ENCODE measurements around the gene SLC22A23.

The SLC22A23 gene

GRCh38 chr6:3454273-3455010, 2.4 kb downstream of the SLC22A23 start:
- H3K79me2 ChIP-seq (ENCODE audit: control insufficient read depth, insufficient read depth, low read length, unreplicated experiment) = peaks cover 41% of the 10 kb centered on the region
- H2AFZ ChIP-seq (ENCODE audit: low read length, unreplicated experiment) = no peak overlapping the region
- no peak overlapping the region for H3K27ac ChIP-seq (ENCODE audit: low read depth, low read length)
- peaks cover 13% of the 10 kb centered on the region for H3K4me1 ChIP-seq (ENCODE audit: control insufficient read depth, insufficient read depth, low read length, unreplicated experiment)
- no peaks in the 10 kb centered on the region for H3K27me3 ChIP-seq (ENCODE audit: insufficient read depth, low read length)
- H3K4me3 ChIP-seq (ENCODE audit: low read depth, low read length) = peak overlapping the region; percentile 95
- no peaks in the 10 kb centered on the region for H3K36me3 ChIP-seq (ENCODE audit: insufficient read depth, low read length)

- peak overlapping the region; percentile 95 for H3K4me3 ChIP-seq (ENCODE audit: low read depth, low read length)
Observed at GRCh38 chr6:3453413-3454272, 3.2 kb downstream of the SLC22A23 start.

GRCh38 chr6:3451498-3451897, 5.4 kb downstream of the SLC22A23 start:
- peaks cover 13% of the 10 kb centered on the region for H3K4me1 ChIP-seq (ENCODE audit: control insufficient read depth, insufficient read depth, low read length, unreplicated experiment)

More at GRCh38 chr6:3453413-3454272, 3.2 kb downstream of the SLC22A23 start:
- no peak overlapping the region for H3K27ac ChIP-seq (ENCODE audit: low read depth, low read length)
- peaks cover 13% of the 10 kb centered on the region for H3K4me1 ChIP-seq (ENCODE audit: control insufficient read depth, insufficient read depth, low read length, unreplicated experiment)
- H3K27me3 ChIP-seq (ENCODE audit: insufficient read depth, low read length) = no peaks in the 10 kb centered on the region
- H2AFZ ChIP-seq (ENCODE audit: low read length, unreplicated experiment) = no peak overlapping the region
- peaks cover 44% of the 10 kb centered on the region for H3K79me2 ChIP-seq (ENCODE audit: control insufficient read depth, insufficient read depth, low read length, unreplicated experiment)
- H3K36me3 ChIP-seq (ENCODE audit: insufficient read depth, low read length) = no peaks in the 10 kb centered on the region

GRCh38 chr6:3450888-3451287, 6.0 kb downstream of the SLC22A23 start:
- no peak overlapping the region for H3K27ac ChIP-seq (ENCODE audit: low read depth, low read length)
- H3K4me3 ChIP-seq (ENCODE audit: low read depth, low read length) = no peak overlapping the region
- no peaks in the 10 kb centered on the region for H3K36me3 ChIP-seq (ENCODE audit: insufficient read depth, low read length)
- peaks cover 13% of the 10 kb centered on the region for H3K4me1 ChIP-seq (ENCODE audit: control insufficient read depth, insufficient read depth, low read length, unreplicated experiment)
- H2AFZ ChIP-seq (ENCODE audit: low read length, unreplicated experiment) = no peak overlapping the region
- H3K79me2 ChIP-seq (ENCODE audit: control insufficient read depth, insufficient read depth, low read length, unreplicated experiment) = peaks cover 47% of the 10 kb centered on the region
- no peaks in the 10 kb centered on the region for H3K27me3 ChIP-seq (ENCODE audit: insufficient read depth, low read length)

More at GRCh38 chr6:3451498-3451897, 5.4 kb downstream of the SLC22A23 start:
- peaks cover 47% of the 10 kb centered on the region for H3K79me2 ChIP-seq (ENCODE audit: control insufficient read depth, insufficient read depth, low read length, unreplicated experiment)
- no peak overlapping the region for H3K4me3 ChIP-seq (ENCODE audit: low read depth, low read length)
- no peak overlapping the region for H3K27ac ChIP-seq (ENCODE audit: low read depth, low read length)
- no peaks in the 10 kb centered on the region for H3K36me3 ChIP-seq (ENCODE audit: insufficient read depth, low read length)
- no peaks in the 10 kb centered on the region for H3K27me3 ChIP-seq (ENCODE audit: insufficient read depth, low read length)
- no peak overlapping the region for H2AFZ ChIP-seq (ENCODE audit: low read length, unreplicated experiment)

- Histone ChIP-seq H3K4me3 (ENCODE audit: low read depth, low read length) (no peak overlapping the region), H3K36me3 (ENCODE audit: insufficient read depth, low read length) (no peaks in the 10 kb centered on the region), H3K4me1 (ENCODE audit: control insufficient read depth, insufficient read depth, low read length, unreplicated experiment) (peaks cover 7% of the 10 kb centered on the region), H3K79me2 (ENCODE audit: control insufficient read depth, insufficient read depth, low read length, unreplicated experiment) (peaks cover 37% of the 10 kb centered on the region), H2AFZ (ENCODE audit: low read length, unreplicated experiment) (no peak overlapping the region), H3K27ac (ENCODE audit: low read depth, low read length) (no peak overlapping the region), H3K27me3 (ENCODE audit: insufficient read depth, low read length) (no peaks in the 10 kb centered on the region)
Observed at GRCh38 chr6:3449750-3450305, 7.0 kb downstream of the SLC22A23 start.

- Histone ChIP-seq H3K79me2 (ENCODE audit: control insufficient read depth, insufficient read depth, low read length, unreplicated experiment) (peaks cover 32% of the 10 kb centered on the region), H3K4me3 (ENCODE audit: low read depth, low read length) (no peak overlapping the region), H3K36me3 (ENCODE audit: insufficient read depth, low read length) (no peaks in the 10 kb centered on the region), H2AFZ (ENCODE audit: low read length, unreplicated experiment) (no peak overlapping the region), H3K27ac (ENCODE audit: low read depth, low read length) (no peak overlapping the region), H3K4me1 (ENCODE audit: control insufficient read depth, insufficient read depth, low read length, unreplicated experiment) (peaks cover 7% of the 10 kb centered on the region), H3K27me3 (ENCODE audit: insufficient read depth, low read length) (no peaks in the 10 kb centered on the region)
Observed at GRCh38 chr6:3449321-3449720, 7.5 kb downstream of the SLC22A23 start.

GRCh38 chr6:3447005-3447404, 9.8 kb downstream of the SLC22A23 start:
- no peak overlapping the region for H3K27ac ChIP-seq (ENCODE audit: low read depth, low read length)
- H3K27me3 ChIP-seq (ENCODE audit: insufficient read depth, low read length) = no peaks in the 10 kb centered on the region
- H3K79me2 ChIP-seq (ENCODE audit: control insufficient read depth, insufficient read depth, low read length, unreplicated experiment) = peaks cover 18% of the 10 kb centered on the region
- H3K36me3 ChIP-seq (ENCODE audit: insufficient read depth, low read length) = no peaks in the 10 kb centered on the region
- H2AFZ ChIP-seq (ENCODE audit: low read length, unreplicated experiment) = no peak overlapping the region
- peaks cover 14% of the 10 kb centered on the region for H3K4me1 ChIP-seq (ENCODE audit: control insufficient read depth, insufficient read depth, low read length, unreplicated experiment)
- H3K4me3 ChIP-seq (ENCODE audit: low read depth, low read length) = no peak overlapping the region

GRCh38 chr6:3446184-3446583, 10.7 kb downstream of the SLC22A23 start:
- peaks cover 14% of the 10 kb centered on the region for H3K4me1 ChIP-seq (ENCODE audit: control insufficient read depth, insufficient read depth, low read length, unreplicated experiment)
- H2AFZ ChIP-seq (ENCODE audit: low read length, unreplicated experiment) = no peak overlapping the region
- no peak overlapping the region for H3K27ac ChIP-seq (ENCODE audit: low read depth, low read length)
- peaks cover 12% of the 10 kb centered on the region for H3K79me2 ChIP-seq (ENCODE audit: control insufficient read depth, insufficient read depth, low read length, unreplicated experiment)
- no peaks in the 10 kb centered on the region for H3K27me3 ChIP-seq (ENCODE audit: insufficient read depth, low read length)
- no peaks in the 10 kb centered on the region for H3K36me3 ChIP-seq (ENCODE audit: insufficient read depth, low read length)
- H3K4me3 ChIP-seq (ENCODE audit: low read depth, low read length) = no peak overlapping the region

GRCh38 chr6:3444276-3445088, 12.4 kb downstream of the SLC22A23 start:
- Histone ChIP-seq H3K36me3 (ENCODE audit: insufficient read depth, low read length) (no peaks in the 10 kb centered on the region), H3K4me1 (ENCODE audit: control insufficient read depth, insufficient read depth, low read length, unreplicated experiment) (peaks cover 15% of the 10 kb centered on the region), H3K27me3 (ENCODE audit: insufficient read depth, low read length) (no peaks in the 10 kb centered on the region), H2AFZ (ENCODE audit: low read length, unreplicated experiment) (no peak overlapping the region), H3K4me3 (ENCODE audit: low read depth, low read length) (no peak overlapping the region), H3K27ac (ENCODE audit: low read depth, low read length) (no peak overlapping the region), H3K79me2 (ENCODE audit: control insufficient read depth, insufficient read depth, low read length, unreplicated experiment) (peaks cover 8% of the 10 kb centered on the region)

- no peak overlapping the region for H3K27ac ChIP-seq (ENCODE audit: low read depth, low read length)
- H3K79me2 ChIP-seq (ENCODE audit: control insufficient read depth, insufficient read depth, low read length, unreplicated experiment) = peaks cover 5% of the 10 kb centered on the region
Observed at GRCh38 chr6:3443221-3443515, 13.7 kb downstream of the SLC22A23 start.

More at GRCh38 chr6:3443221-3443515, 13.7 kb downstream of the SLC22A23 start:
- Histone ChIP-seq H3K27me3 (ENCODE audit: insufficient read depth, low read length) (no peaks in the 10 kb centered on the region), H3K36me3 (ENCODE audit: insufficient read depth, low read length) (no peaks in the 10 kb centered on the region), H2AFZ (ENCODE audit: low read length, unreplicated experiment) (no peak overlapping the region), H3K4me3 (ENCODE audit: low read depth, low read length) (no peak overlapping the region), H3K4me1 (ENCODE audit: control insufficient read depth, insufficient read depth, low read length, unreplicated experiment) (peaks cover 28% of the 10 kb centered on the region)

All from ACC112 (cell line).